Neural crest cell (in vitro differentiated cells): ENCODE results near the gene C2. TPM values are rescaled to one million over a fixed set of nuclear protein-coding genes. Genes with fewer than 3 reads are reported as not detected.

ENCODE experiments used
- DNase-seq: peaks from one replicate; pipeline ENCODE4 v3.0.0; 2021; ENCODE audit warnings: low read depth, mixed read lengths, low spot score
- H3K27ac Mint-ChIP-seq: one replicate; pipeline ENCODE4 v1.8.0; 2021; ENCODE audit warnings: mild to moderate bottlenecking, mixed read lengths; ENCODE audit not compliant: unreplicated experiment
- H3K27me3 Mint-ChIP-seq: 2 replicates; pipeline ENCODE4 v1.8.0; 2021; ENCODE audit warnings: low read depth, mild to moderate bottlenecking, mixed read lengths
- H3K36me3 Mint-ChIP-seq: 2 replicates; pipeline ENCODE4 v1.8.0; 2021; ENCODE audit warnings: low read depth, mild to moderate bottlenecking, mixed read lengths
- H3K4me1 Mint-ChIP-seq: 2 replicates; pipeline ENCODE4 v1.8.0; 2021; ENCODE audit warnings: mixed read lengths
- H3K4me3 Mint-ChIP-seq: one replicate; pipeline ENCODE4 v1.8.0; 2021; ENCODE audit warnings: mild to moderate bottlenecking, mixed read lengths
- H3K9me3 Mint-ChIP-seq: 2 replicates; pipeline ENCODE4 v1.8.0; 2021; ENCODE audit warnings: mixed read lengths
- total RNA-seq: library from RNA; stranded (reverse); gene quantifications from 2 replicates; pipeline ENCODE4 v1.2.1, GENCODE V29; 2021
- TF ChIP-seq, protein P1 (sequence below): fragments of 200-600 bp; sonication (generic); conservative IDR thresholded peaks from 2 replicates; pipeline ENCODE4 v1.5.0; 2021; ENCODE audit warnings: antibody characterized with exemption, mild to moderate bottlenecking

C2 gene
- total RNA-seq, 1 donor from 2014 or later, result 0.35 TPM

GRCh38 chr6:31886541-31886991 lies 41.0 kb upstream of the C2 start:
- no peak for DNase-seq
- Mint-ChIP-seq H3K27ac (no peak overlapping the region), H3K4me1 (peaks cover 6% of the 10 kb centered on the region), H3K36me3 (peaks cover 22% of the 10 kb centered on the region), H3K4me3 (no peak overlapping the region), H3K27me3 (no peaks in the 10 kb centered on the region), H3K9me3 (no peaks in the 10 kb centered on the region)
- TF ChIP-seq, protein P1, sequence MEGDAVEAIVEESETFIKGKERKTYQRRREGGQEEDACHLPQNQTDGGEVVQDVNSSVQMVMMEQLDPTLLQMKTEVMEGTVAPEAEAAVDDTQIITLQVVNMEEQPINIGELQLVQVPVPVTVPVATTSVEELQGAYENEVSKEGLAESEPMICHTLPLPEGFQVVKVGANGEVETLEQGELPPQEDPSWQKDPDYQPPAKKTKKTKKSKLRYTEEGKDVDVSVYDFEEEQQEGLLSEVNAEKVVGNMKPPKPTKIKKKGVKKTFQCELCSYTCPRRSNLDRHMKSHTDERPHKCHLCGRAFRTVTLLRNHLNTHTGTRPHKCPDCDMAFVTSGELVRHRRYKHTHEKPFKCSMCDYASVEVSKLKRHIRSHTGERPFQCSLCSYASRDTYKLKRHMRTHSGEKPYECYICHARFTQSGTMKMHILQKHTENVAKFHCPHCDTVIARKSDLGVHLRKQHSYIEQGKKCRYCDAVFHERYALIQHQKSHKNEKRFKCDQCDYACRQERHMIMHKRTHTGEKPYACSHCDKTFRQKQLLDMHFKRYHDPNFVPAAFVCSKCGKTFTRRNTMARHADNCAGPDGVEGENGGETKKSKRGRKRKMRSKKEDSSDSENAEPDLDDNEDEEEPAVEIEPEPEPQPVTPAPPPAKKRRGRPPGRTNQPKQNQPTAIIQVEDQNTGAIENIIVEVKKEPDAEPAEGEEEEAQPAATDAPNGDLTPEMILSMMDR, result no peak

DNA sequence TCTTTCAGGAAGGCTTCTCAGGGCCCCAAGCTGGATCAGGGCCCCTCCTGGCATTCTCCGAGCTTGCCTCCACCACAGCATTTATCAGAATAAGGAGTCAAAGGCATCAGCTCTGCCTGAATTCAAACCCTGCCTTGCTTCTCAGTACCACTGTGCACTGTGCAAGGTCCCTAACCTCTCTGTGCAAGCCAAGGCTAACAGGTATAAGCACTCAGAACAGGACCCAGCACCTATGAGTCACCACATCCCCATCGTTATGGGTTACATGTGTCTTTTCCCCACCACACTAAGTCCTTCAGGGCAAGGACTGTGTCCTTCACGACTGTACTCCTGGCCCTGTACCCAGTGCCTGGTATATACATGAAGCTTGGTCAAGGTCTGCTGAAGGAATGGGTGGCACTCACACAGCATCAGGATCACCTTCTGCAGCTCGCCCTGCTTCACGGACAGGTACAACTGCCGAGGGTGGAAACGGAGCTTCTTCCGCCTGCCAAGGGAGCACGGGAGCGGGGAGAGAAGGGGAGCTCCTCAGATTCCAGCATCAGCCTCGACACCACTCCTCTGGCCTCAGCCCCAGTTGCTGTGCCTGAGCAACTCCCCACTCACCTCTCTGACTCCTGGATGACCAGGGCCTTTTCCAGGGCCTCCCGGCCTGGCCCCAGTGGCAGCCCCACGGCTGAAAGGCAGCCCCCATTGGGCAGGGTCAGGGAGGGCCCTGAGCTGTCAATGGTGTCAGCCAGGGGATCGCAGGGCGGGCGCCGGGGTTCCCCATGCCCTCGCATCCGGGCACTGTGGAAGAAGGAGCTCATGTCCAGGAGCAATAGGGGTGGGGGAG lies 40.1 kb upstream of the C2 start:
- peaks cover 26% of the 10 kb centered on the region for H3K36me3 Mint-ChIP-seq

DNA sequence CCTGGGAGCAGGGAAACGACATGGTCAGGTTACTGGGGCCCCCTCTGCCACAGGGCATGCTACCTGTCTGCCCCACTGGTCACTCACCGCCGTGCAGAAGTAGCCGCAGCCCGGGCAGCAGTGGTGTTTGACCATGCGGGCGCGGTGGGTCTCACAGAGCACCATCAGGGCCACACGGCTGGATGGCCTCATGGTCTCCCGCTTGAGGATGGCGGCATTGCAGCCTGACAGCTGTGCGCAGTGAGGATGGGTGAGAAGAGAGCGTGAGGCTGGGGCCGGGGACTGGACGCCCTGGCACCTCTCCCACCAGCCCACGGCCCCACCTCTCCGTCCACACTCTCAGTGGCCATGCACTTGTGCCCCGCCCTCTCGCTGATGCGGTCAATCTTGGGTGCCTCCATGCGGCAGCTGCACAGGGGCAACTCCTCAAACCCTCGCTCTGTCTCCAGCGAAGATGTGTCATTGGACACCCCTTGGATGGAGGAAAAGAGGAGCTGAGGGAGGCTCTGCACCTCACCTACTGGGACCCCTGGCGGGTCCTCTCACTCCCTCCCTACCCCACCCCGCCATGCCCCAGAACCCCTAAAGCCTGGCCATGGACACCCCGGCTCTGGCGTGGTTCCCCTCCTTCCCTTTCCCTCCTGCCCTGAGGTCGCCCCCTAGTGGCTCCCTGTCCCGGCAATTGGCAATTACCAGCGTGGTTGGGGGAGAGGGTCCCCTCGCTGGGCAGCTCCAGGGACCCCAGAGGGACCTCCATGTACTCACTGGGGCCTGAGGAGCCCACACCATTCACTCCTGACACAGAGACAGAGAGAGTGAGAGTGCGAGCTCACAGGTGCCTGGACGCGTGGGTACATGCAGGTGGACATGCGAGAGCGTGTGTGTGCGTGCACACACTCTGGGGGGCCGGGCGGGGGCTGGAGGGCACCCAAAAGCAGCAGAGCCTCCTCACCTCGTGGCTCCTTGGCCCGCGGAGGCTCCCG lies 39.0 kb upstream of the C2 start:
- Mint-ChIP-seq H3K36me3 (peaks cover 33% of the 10 kb centered on the region), H3K4me3 (no peak overlapping the region), H3K9me3 (no peaks in the 10 kb centered on the region), H3K27ac (peak overlapping the region; percentile 87), H3K4me1 (peaks cover 6% of the 10 kb centered on the region), H3K27me3 (no peaks in the 10 kb centered on the region)
- TF ChIP-seq, protein P1, result peak; percentile 74
- peak; percentile 54 for DNase-seq

More for the DNA sequence above, 40.1 kb upstream of the C2 start:
- TF ChIP-seq, protein P1, result no peak
- H3K9me3 Mint-ChIP-seq, result no peaks in the 10 kb centered on the region
- H3K4me3 Mint-ChIP-seq, result no peak overlapping the region
- peaks cover 6% of the 10 kb centered on the region for H3K4me1 Mint-ChIP-seq
- DNase-seq, result no peak
- H3K27me3 Mint-ChIP-seq, result no peaks in the 10 kb centered on the region
- no peak overlapping the region for H3K27ac Mint-ChIP-seq

- no peaks in the 10 kb centered on the region for H3K9me3 Mint-ChIP-seq
- H3K27ac Mint-ChIP-seq, result no peak overlapping the region
- DNase-seq, result no peak
- peaks cover 34% of the 10 kb centered on the region for H3K36me3 Mint-ChIP-seq
- no peaks in the 10 kb centered on the region for H3K27me3 Mint-ChIP-seq
- peaks cover 6% of the 10 kb centered on the region for H3K4me1 Mint-ChIP-seq
- TF ChIP-seq, protein P1, result no peak
- H3K4me3 Mint-ChIP-seq, result no peak overlapping the region
Observed at GRCh38 chr6:31889331-31889972, 38.1 kb upstream of the C2 start.

DNA sequence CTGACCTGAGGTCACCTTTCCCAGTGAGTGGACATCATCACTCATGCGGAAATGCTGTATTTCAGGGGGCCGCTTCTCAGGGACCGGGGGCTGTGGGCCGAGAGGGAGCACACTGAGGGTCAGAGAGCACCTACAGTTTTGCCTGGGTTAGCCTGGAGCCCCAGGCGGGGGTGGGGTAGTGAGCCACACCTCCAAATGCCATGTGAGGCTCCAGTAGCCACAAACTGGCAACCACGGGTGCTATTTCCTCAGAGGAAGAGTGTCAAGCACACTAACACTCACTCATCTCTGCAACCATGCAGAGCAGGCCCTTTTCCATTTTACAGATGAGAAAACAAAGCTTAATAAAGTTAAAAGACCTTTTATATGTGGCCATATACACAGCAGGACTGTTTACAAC lies 34.7 kb upstream of the C2 start:
- H3K36me3 Mint-ChIP-seq, result peaks cover 26% of the 10 kb centered on the region

More for the DNA sequence above, 34.7 kb upstream of the C2 start:
- H3K4me1 Mint-ChIP-seq, result peaks cover 13% of the 10 kb centered on the region
- H3K9me3 Mint-ChIP-seq, result no peaks in the 10 kb centered on the region
- TF ChIP-seq, protein P1, result no peak
- no peak overlapping the region for H3K27ac Mint-ChIP-seq
- peak overlapping the region; percentile 58 for H3K4me3 Mint-ChIP-seq
- no peak for DNase-seq
- H3K27me3 Mint-ChIP-seq, result no peaks in the 10 kb centered on the region
